SK-N-SH treated with all-trans-retinoic acid at 6 μM for 48 hours (cell line): Measurements from ENCODE around the gene SLITRK2.

Source experiments
- ATAC-seq: fragments of 200-7000 bp; cut with Tn5 transposase; 3 replicates; pipeline ENCODE4 v1.9.1; 2020; ENCODE audit warnings: mild to moderate bottlenecking, moderate library complexity
- ARNTL ChIP-seq: fragments of 450-650 bp; formaldehyde crosslinking; IDR thresholded peaks from 2 replicates; pipeline ENCODE4 v1.5.0; 2020; ENCODE audit warnings: low read depth, mild to moderate bottlenecking, moderate library complexity, borderline replicate concordance
- CSDC2 ChIP-seq: fragments of 250-450 bp; sonication (Bioruptor Pico); IDR thresholded peaks from 2 replicates; pipeline ENCODE4 v1.5.0; 2020; ENCODE audit warnings: mild to moderate bottlenecking, moderate library complexity
- CSRNP3 ChIP-seq: fragments of 250-450 bp; sonication (Bioruptor Pico); IDR thresholded peaks from 2 replicates; pipeline ENCODE4 v1.5.1; 2021; ENCODE audit warnings: mild to moderate bottlenecking, moderate library complexity
- ESRRG ChIP-seq: fragments of 250-450 bp; sonication (Bioruptor Pico); IDR thresholded peaks from 2 replicates; pipeline ENCODE4 v1.6.1; 2021; ENCODE audit warnings: mild to moderate bottlenecking
- GLIS3 ChIP-seq: fragments of 250-450 bp; sonication (Bioruptor Pico); IDR thresholded peaks from 2 replicates; pipeline ENCODE4 v1.5.0; 2020; ENCODE audit warnings: mild to moderate bottlenecking, moderate library complexity
- ISL1 ChIP-seq: fragments of 250-450 bp; sonication (Bioruptor Pico); IDR thresholded peaks from 2 replicates; pipeline ENCODE4 v2.1.2; 2022; ENCODE audit warnings: mild to moderate bottlenecking, moderate library complexity
- OSR1 ChIP-seq: fragments of 250-450 bp; sonication (Bioruptor Pico); IDR thresholded peaks from 2 replicates; pipeline ENCODE4 v1.8.0; 2022; ENCODE audit warnings: moderate library complexity, mild to moderate bottlenecking, inconsistent platforms
- PPARA ChIP-seq: fragments of 250-450 bp; sonication (Bioruptor Pico); IDR thresholded peaks from 2 replicates; pipeline ENCODE4 v1.5.0; 2020; ENCODE audit warnings: mild to moderate bottlenecking, borderline replicate concordance
- RARB ChIP-seq: fragments of 250-450 bp; sonication (Bioruptor Pico); IDR thresholded peaks from 2 replicates; pipeline ENCODE4 v1.8.0; 2021; ENCODE audit warnings: mild to moderate bottlenecking, moderate library complexity
- SNAI2 ChIP-seq: fragments of 250-450 bp; sonication (Bioruptor Pico); IDR thresholded peaks from 2 replicates; pipeline ENCODE4 v1.5.0; 2020; ENCODE audit warnings: mild to moderate bottlenecking, moderate library complexity
- TOX ChIP-seq: fragments of 250-450 bp; sonication (Bioruptor Pico); IDR thresholded peaks from 2 replicates; pipeline ENCODE4 v1.8.0; 2021; ENCODE audit warnings: mild to moderate bottlenecking, moderate library complexity, borderline replicate concordance
- TSHZ2 ChIP-seq: fragments of 250-450 bp; sonication (Bioruptor Pico); IDR thresholded peaks from 2 replicates; pipeline ENCODE4 v1.5.0; 2020; ENCODE audit warnings: mild to moderate bottlenecking, moderate library complexity
- ZC3H10 ChIP-seq: fragments of 250-450 bp; sonication (Bioruptor Pico); IDR thresholded peaks from 2 replicates; pipeline ENCODE4 v1.5.1; 2021; ENCODE audit warnings: mild to moderate bottlenecking, moderate library complexity
- ZFP3 ChIP-seq: fragments of 250-450 bp; sonication (Bioruptor Pico); IDR thresholded peaks from 2 replicates; pipeline ENCODE4 v1.5.0; 2020; ENCODE audit warnings: mild to moderate bottlenecking, moderate library complexity
- ZFP30 ChIP-seq: fragments of 450-650 bp; formaldehyde crosslinking; IDR thresholded peaks from 2 replicates; pipeline ENCODE4 v1.5.0; 2022; ENCODE audit warnings: mild to moderate bottlenecking, moderate library complexity
- ZNF565 ChIP-seq: fragments of 450-650 bp; formaldehyde crosslinking; conservative IDR thresholded peaks from 2 replicates; pipeline ENCODE4 v1.5.0; 2020; ENCODE audit warnings: low read depth, mild to moderate bottlenecking, moderate library complexity
- ZNF70 ChIP-seq: fragments of 450-650 bp; formaldehyde crosslinking; IDR thresholded peaks from 2 replicates; pipeline ENCODE4 v1.5.0; 2020; ENCODE audit warnings: mild to moderate bottlenecking, moderate library complexity
- ZNF8 ChIP-seq: fragments of 450-650 bp; formaldehyde crosslinking; IDR thresholded peaks from 2 replicates; pipeline ENCODE4 v1.5.0; 2020; ENCODE audit warnings: mild to moderate bottlenecking, moderate library complexity
- TF ChIP-seq, protein P1 (sequence below): fragments of 250-450 bp; sonication (Bioruptor Pico); IDR thresholded peaks from 2 replicates; pipeline ENCODE4 v1.8.0; 2020; ENCODE audit warnings: mild to moderate bottlenecking, moderate library complexity, borderline replicate concordance
- TF ChIP-seq, protein P2 (sequence below): fragments of 250-450 bp; sonication (Bioruptor Pico); IDR thresholded peaks from 2 replicates; pipeline ENCODE4 v1.5.1; 2020; ENCODE audit warnings: low read depth, mild to moderate bottlenecking, moderate library complexity
- TF ChIP-seq, protein P3 (sequence below): fragments of 250-450 bp; sonication (Bioruptor Pico); IDR thresholded peaks from 2 replicates; pipeline ENCODE4 v1.8.0; 2021; ENCODE audit warnings: low read depth, mild to moderate bottlenecking, moderate library complexity, borderline replicate concordance

SLITRK2 gene

DNA sequence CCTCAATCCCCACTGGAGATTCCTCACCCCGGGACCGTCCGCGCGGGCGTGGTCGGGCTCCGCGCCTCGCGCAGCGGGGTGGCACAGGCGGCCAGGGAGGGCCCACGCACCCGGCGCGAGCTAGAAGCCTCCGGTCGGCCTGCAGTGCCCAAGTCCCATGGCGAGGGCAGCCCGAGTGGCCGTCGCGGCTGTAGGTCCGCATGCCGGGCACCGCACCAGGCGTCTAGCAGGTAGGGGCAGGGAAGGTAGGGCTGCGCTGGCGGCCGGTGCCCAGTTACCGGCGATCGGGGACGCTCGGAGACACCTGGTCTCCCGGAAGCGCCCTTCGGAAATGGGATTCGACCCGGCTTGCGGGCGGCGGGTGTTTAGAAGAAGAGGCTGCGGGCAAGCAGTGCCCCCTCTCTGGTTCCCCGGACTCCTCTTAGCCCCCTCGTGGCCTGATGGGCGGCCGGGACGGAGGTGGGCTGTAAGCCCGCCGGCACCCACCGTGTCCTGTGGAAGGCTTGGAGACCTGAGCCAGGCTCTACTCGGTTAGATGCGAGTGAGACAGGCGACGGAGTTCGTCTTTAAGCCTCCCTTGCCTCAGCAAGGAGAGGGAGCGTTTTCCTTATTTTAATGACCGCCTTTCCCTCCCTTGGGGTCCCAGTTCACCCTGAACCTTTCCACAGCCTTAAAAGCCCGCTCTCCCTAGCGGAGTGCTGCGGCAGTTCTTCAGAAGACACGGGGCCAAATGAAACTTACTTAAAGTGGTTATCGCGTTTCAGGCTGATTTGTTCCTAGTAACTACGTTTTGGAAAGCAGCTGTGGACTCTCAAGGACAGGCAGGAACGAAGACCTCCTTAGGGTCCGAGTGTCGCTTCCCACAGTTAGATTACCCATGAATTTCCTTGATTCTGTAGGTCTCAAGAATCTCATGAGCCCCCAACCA lies 821 bp downstream of the SLITRK2 start:
- no peak for TF ChIP-seq ZFP30
- TF ChIP-seq, protein P1, sequence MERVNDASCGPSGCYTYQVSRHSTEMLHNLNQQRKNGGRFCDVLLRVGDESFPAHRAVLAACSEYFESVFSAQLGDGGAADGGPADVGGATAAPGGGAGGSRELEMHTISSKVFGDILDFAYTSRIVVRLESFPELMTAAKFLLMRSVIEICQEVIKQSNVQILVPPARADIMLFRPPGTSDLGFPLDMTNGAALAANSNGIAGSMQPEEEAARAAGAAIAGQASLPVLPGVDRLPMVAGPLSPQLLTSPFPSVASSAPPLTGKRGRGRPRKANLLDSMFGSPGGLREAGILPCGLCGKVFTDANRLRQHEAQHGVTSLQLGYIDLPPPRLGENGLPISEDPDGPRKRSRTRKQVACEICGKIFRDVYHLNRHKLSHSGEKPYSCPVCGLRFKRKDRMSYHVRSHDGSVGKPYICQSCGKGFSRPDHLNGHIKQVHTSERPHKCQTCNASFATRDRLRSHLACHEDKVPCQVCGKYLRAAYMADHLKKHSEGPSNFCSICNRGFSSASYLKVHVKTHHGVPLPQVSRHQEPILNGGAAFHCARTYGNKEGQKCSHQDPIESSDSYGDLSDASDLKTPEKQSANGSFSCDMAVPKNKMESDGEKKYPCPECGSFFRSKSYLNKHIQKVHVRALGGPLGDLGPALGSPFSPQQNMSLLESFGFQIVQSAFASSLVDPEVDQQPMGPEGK = no peak
- TF ChIP-seq TSHZ2 = no peak
- no peak for TF ChIP-seq ESRRG (CRISPR knock-in tag)
- no peak for TF ChIP-seq CSRNP3 (CRISPR knock-in tag)
- TF ChIP-seq ARNTL = no peak
- no peak for TF ChIP-seq CSDC2
- no peak for TF ChIP-seq SNAI2 (CRISPR knock-in tag)
- TF ChIP-seq GLIS3 (CRISPR knock-in tag) = no peak
- TF ChIP-seq ZC3H10 (CRISPR knock-in tag) = no peak
- no peak for TF ChIP-seq ZNF70
- TF ChIP-seq PPARA (CRISPR knock-in tag) = no peak
- TF ChIP-seq RARB (CRISPR knock-in tag) = no peak
- TF ChIP-seq ISL1 = no peak
- no peak for TF ChIP-seq ZNF8
- TF ChIP-seq, protein P2, sequence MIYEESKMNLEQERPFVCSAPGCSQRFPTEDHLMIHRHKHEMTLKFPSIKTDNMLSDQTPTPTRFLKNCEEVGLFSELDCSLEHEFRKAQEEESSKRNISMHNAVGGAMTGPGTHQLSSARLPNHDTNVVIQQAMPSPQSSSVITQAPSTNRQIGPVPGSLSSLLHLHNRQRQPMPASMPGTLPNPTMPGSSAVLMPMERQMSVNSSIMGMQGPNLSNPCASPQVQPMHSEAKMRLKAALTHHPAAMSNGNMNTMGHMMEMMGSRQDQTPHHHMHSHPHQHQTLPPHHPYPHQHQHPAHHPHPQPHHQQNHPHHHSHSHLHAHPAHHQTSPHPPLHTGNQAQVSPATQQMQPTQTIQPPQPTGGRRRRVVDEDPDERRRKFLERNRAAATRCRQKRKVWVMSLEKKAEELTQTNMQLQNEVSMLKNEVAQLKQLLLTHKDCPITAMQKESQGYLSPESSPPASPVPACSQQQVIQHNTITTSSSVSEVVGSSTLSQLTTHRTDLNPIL (CRISPR knock-in tag) = no peak
- TF ChIP-seq OSR1 (CRISPR knock-in tag) = no peak
- TF ChIP-seq ZNF565 = no peak
- no peak for ATAC-seq

- no peak for TF ChIP-seq OSR1 (CRISPR knock-in tag)
- no peak for TF ChIP-seq ZFP3 (CRISPR knock-in tag)
- TF ChIP-seq ISL1 = no peak
- TF ChIP-seq ZNF565 = no peak
- TF ChIP-seq PPARA (CRISPR knock-in tag) = no peak
- no peak for TF ChIP-seq TOX (CRISPR knock-in tag)
- TF ChIP-seq, protein P2 (CRISPR knock-in tag) = no peak
- ATAC-seq = no peak
Observed at GRCh38 chrX:145820825-145821224, 3.2 kb downstream of the SLITRK2 start.

DNA sequence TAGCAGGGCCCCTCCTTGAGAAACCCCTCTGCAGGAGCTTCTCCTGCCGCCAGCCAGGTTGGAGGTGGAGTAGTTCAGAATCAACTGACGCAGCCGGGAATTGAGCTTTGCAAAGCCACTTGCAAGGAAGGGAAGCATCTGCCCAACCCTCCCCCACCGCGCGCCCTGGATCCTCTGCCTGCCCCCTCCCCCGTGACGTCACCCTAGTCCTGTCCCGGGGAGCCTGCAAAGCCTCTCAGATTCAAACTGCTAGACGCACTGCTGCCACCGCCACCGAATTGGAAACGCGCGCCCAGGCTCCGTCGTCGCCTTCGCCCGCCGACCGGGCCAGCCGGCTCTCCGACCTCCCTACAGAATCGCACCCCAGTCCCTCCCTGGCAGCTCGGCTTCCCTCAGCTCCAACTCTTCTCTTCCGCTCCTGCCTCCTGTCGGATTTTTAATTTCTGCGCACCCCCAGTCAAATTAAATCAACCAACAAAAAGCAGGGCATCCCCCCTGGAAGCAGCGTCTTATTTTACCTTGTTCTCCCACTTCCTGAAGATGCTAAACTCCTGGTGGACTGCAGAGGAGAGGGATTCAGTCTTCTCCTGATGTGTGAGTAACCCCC lies 3.8 kb downstream of the SLITRK2 start:
- TF ChIP-seq PPARA (CRISPR knock-in tag) = no peak
- TF ChIP-seq, protein P3, sequence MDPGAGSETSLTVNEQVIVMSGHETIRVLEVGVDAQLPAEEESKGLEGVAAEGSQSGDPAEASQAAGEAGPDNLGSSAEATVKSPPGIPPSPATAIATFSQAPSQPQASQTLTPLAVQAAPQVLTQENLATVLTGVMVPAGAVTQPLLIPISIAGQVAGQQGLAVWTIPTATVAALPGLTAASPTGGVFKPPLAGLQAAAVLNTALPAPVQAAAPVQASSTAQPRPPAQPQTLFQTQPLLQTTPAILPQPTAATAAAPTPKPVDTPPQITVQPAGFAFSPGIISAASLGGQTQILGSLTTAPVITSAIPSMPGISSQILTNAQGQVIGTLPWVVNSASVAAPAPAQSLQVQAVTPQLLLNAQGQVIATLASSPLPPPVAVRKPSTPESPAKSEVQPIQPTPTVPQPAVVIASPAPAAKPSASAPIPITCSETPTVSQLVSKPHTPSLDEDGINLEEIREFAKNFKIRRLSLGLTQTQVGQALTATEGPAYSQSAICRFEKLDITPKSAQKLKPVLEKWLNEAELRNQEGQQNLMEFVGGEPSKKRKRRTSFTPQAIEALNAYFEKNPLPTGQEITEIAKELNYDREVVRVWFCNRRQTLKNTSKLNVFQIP = no peak
- TF ChIP-seq ISL1 = no peak
- TF ChIP-seq ZNF8 = no peak
- TF ChIP-seq ZC3H10 (CRISPR knock-in tag) = no peak
- no peak for TF ChIP-seq CSRNP3 (CRISPR knock-in tag)
- no peak for TF ChIP-seq RARB (CRISPR knock-in tag)
- no peak for TF ChIP-seq TSHZ2
- no peak for TF ChIP-seq ESRRG (CRISPR knock-in tag)
- no peak for TF ChIP-seq ZNF565
- TF ChIP-seq SNAI2 (CRISPR knock-in tag) = no peak

More for the DNA sequence above, 3.8 kb downstream of the SLITRK2 start:
- no peak for ATAC-seq
